Measurements from ENCODE around the gene VPS54. TPM values are rescaled to one million over a fixed set of nuclear protein-coding genes. Genes with fewer than 3 reads are reported as not detected.

Gene VPS54
- polyA plus RNA-seq, 1 donor (not counting 4 experiments of a cell fraction or from before 2014, with no cell fraction given) = 18.2 TPM

- H3K4me2 ChIP-seq (ENCODE audit: control insufficient read depth, extremely low read depth, insufficient read depth, low read depth, low read length) = peak overlapping the region; percentile 58
Observed at GRCh38 chr2:64049633-64050220, 30.5 kb upstream of the VPS54 start.

GRCh38 chr2:64045938-64046337 lies 26.7 kb upstream of the VPS54 start:
- Histone ChIP-seq H3K36me3 (ENCODE audit: control insufficient read depth in 2 of 2, extremely low read depth in 1 of 2, insufficient read depth in 2 of 2, low read length in 2 of 2) (no peaks in the 10 kb centered on the region), H3K9ac (ENCODE audit: control insufficient read depth, extremely low read depth, insufficient read depth, low read length) (no peak overlapping the region), H3K27me3 (ENCODE audit: control insufficient read depth, extremely low read depth, insufficient read depth, low read length) (no peaks in the 10 kb centered on the region), H3K9me3 (ENCODE audit: control insufficient read depth, low read depth, low read length) (no peaks in the 10 kb centered on the region), H3K79me2 (ENCODE audit: control insufficient read depth, insufficient read depth, low read length) (no peaks in the 10 kb centered on the region), H3K4me1 (ENCODE audit: control insufficient read depth, extremely low read depth, insufficient read depth, low read length) (peaks cover 8% of the 10 kb centered on the region), H2AFZ (ENCODE audit: control insufficient read depth, low read length) (no peak overlapping the region), H3K4me3 (ENCODE audit: control insufficient read depth in 2 of 3, extremely low read depth in 1 of 3, insufficient read depth in 2 of 3, low read depth in 1 of 3, low read length in 3 of 3) (no peak overlapping the region), H4K20me1 (ENCODE audit: control insufficient read depth, extremely low read depth, insufficient read depth, low read length) (no peaks in the 10 kb centered on the region), H3K4me2 (ENCODE audit: control insufficient read depth, extremely low read depth, insufficient read depth, low read depth, low read length) (no peak overlapping the region), H3K9me1 (ENCODE audit: control insufficient read depth, extremely low read depth, insufficient read depth, low read length) (no peaks in the 10 kb centered on the region), H3K27ac (ENCODE audit: control insufficient read depth, insufficient read depth, low read length) (no peak overlapping the region)
- TF ChIP-seq EZH2 (IDR thresholded peaks at IDR 0.05; ENCODE audit: low read length) (no peak), CTCF (optimal IDR thresholded peaks at IDR 0.05 in 1 of 3, IDR thresholded peaks at IDR 0.05 in 1 of 3, conservative IDR thresholded peaks at IDR 0.05 in 1 of 3; ENCODE audit: extremely low read depth in 1 of 3, insufficient read depth in 2 of 3, low read length in 3 of 3) (no peak)
- DNase-seq (ENCODE audit: low read depth, low spot score) = no peak
- dilution Hi-C loops (cut with MboI; ENCODE audit: extremely low pct_ligation_motif_present, low sequenced_read_pairs) = no loop called here
- FAIRE-seq = no peak

More at GRCh38 chr2:64049633-64050220, 30.5 kb upstream of the VPS54 start:
- H3K4me3 ChIP-seq (ENCODE audit: control insufficient read depth in 2 of 3, extremely low read depth in 1 of 3, insufficient read depth in 2 of 3, low read depth in 1 of 3, low read length in 3 of 3) = no peak overlapping the region
- peak overlapping the region; percentile 32 for H3K27ac ChIP-seq (ENCODE audit: control insufficient read depth, insufficient read depth, low read length)
- peak; percentile 78 to 85 (median 84) for TF ChIP-seq CTCF (optimal IDR thresholded peaks at IDR 0.05 in 1 of 3, IDR thresholded peaks at IDR 0.05 in 1 of 3, conservative IDR thresholded peaks at IDR 0.05 in 1 of 3; ENCODE audit: extremely low read depth in 1 of 3, insufficient read depth in 2 of 3, low read length in 3 of 3)
- no peak for TF ChIP-seq EZH2 (IDR thresholded peaks at IDR 0.05; ENCODE audit: low read length)
- DNase-seq (ENCODE audit: low read depth, low spot score) (no peak), FAIRE-seq (peak; percentile 86)
- H3K4me1 ChIP-seq (ENCODE audit: control insufficient read depth, extremely low read depth, insufficient read depth, low read length) = peaks cover 15% of the 10 kb centered on the region
- no peaks in the 10 kb centered on the region for H3K36me3 ChIP-seq (ENCODE audit: control insufficient read depth in 2 of 2, extremely low read depth in 1 of 2, insufficient read depth in 2 of 2, low read length in 2 of 2)
- no peaks in the 10 kb centered on the region for H4K20me1 ChIP-seq (ENCODE audit: control insufficient read depth, extremely low read depth, insufficient read depth, low read length)
- H3K9ac ChIP-seq (ENCODE audit: control insufficient read depth, extremely low read depth, insufficient read depth, low read length) = peak overlapping the region; percentile 3
- no peaks in the 10 kb centered on the region for H3K9me1 ChIP-seq (ENCODE audit: control insufficient read depth, extremely low read depth, insufficient read depth, low read length)
- H2AFZ ChIP-seq (ENCODE audit: control insufficient read depth, low read length) = peak overlapping the region; percentile 54
- no peaks in the 10 kb centered on the region for H3K79me2 ChIP-seq (ENCODE audit: control insufficient read depth, insufficient read depth, low read length)
- dilution Hi-C loops (cut with MboI; ENCODE audit: extremely low pct_ligation_motif_present, low sequenced_read_pairs) = no loop called here
- H3K9me3 ChIP-seq (ENCODE audit: control insufficient read depth, low read depth, low read length) = no peaks in the 10 kb centered on the region
- no peaks in the 10 kb centered on the region for H3K27me3 ChIP-seq (ENCODE audit: control insufficient read depth, extremely low read depth, insufficient read depth, low read length)
